Measurements from ENCODE around the gene SMIM5. TPM values are rescaled to one million over a fixed set of nuclear protein-coding genes. Genes with fewer than 3 reads are reported as not detected.
A peak's percentile ranks its signal among the peaks of the same experiment; 100 is the strongest.

Gene SMIM5
- total RNA-seq, 2 donors from 2014 or later: 0.27 to 0.28 TPM

- no peaks in the 10 kb centered on the region for H3K27me3 ChIP-seq (replicated peaks; ENCODE audit: insufficient read depth)
- TF ChIP-seq CTCF (IDR thresholded peaks at IDR 0.05): no peak
- DNase-seq (ENCODE audit: low spot score): no peak
- ATAC-seq (ENCODE audit: insufficient number of reproducible peaks, low FRiP score, low read depth): no peak
- H3K4me3 ChIP-seq: no peak overlapping the region
- H3K27ac ChIP-seq: no peak overlapping the region
- H3K36me3 ChIP-seq: peaks cover 16% of the 10 kb centered on the region
- no peaks in the 10 kb centered on the region for H3K9me3 ChIP-seq
- no peaks in the 10 kb centered on the region for H3K4me1 ChIP-seq (ENCODE audit: control insufficient read depth in 1 of 2, low read depth in 2 of 2)
Measured at GRCh38 chr17:75622771-75623273, 10.4 kb upstream of the SMIM5 start.

GRCh38 chr17:75623386-75623785, 9.8 kb upstream of the SMIM5 start:
- no peak for TF ChIP-seq CTCF (IDR thresholded peaks at IDR 0.05)
- ATAC-seq (ENCODE audit: insufficient number of reproducible peaks, low FRiP score, low read depth) (no peak), DNase-seq (ENCODE audit: low spot score) (no peak)
- H3K4me1 ChIP-seq (ENCODE audit: control insufficient read depth in 1 of 2, low read depth in 2 of 2): no peaks in the 10 kb centered on the region
- no peak overlapping the region for H3K27ac ChIP-seq
- H3K36me3 ChIP-seq: peaks cover 20% of the 10 kb centered on the region
- no peaks in the 10 kb centered on the region for H3K9me3 ChIP-seq
- no peaks in the 10 kb centered on the region for H3K27me3 ChIP-seq (replicated peaks; ENCODE audit: insufficient read depth)
- no peak overlapping the region for H3K4me3 ChIP-seq

- H3K36me3 ChIP-seq: peaks cover 21% of the 10 kb centered on the region
- DNase-seq (ENCODE audit: low spot score) (no peak), ATAC-seq (ENCODE audit: insufficient number of reproducible peaks, low FRiP score, low read depth) (no peak)
- no peak for TF ChIP-seq CTCF (IDR thresholded peaks at IDR 0.05)
- no peak overlapping the region for H3K27ac ChIP-seq
- no peaks in the 10 kb centered on the region for H3K27me3 ChIP-seq (replicated peaks; ENCODE audit: insufficient read depth)
- no peak overlapping the region for H3K4me3 ChIP-seq
- no peaks in the 10 kb centered on the region for H3K4me1 ChIP-seq (ENCODE audit: control insufficient read depth in 1 of 2, low read depth in 2 of 2)
- no peaks in the 10 kb centered on the region for H3K9me3 ChIP-seq
Measured at GRCh38 chr17:75624021-75624420, 9.2 kb upstream of the SMIM5 start.

- no peaks in the 10 kb centered on the region for H3K27me3 ChIP-seq (replicated peaks; ENCODE audit: insufficient read depth)
- no peak overlapping the region for H3K4me3 ChIP-seq
- peaks cover 21% of the 10 kb centered on the region for H3K36me3 ChIP-seq
- no peak for TF ChIP-seq CTCF (IDR thresholded peaks at IDR 0.05)
- H3K27ac ChIP-seq: no peak overlapping the region
- no peaks in the 10 kb centered on the region for H3K9me3 ChIP-seq
- no peak for DNase-seq (ENCODE audit: low spot score)
- no peaks in the 10 kb centered on the region for H3K4me1 ChIP-seq (ENCODE audit: control insufficient read depth in 1 of 2, low read depth in 2 of 2)
- no peak for ATAC-seq (ENCODE audit: insufficient number of reproducible peaks, low FRiP score, low read depth)
Measured at GRCh38 chr17:75624714-75625345, 8.4 kb upstream of the SMIM5 start.

GRCh38 chr17:75625813-75626486, 7.3 kb upstream of the SMIM5 start:
- Histone ChIP-seq H3K27me3 (replicated peaks; ENCODE audit: insufficient read depth) (no peaks in the 10 kb centered on the region), H3K4me3 (no peak overlapping the region), H3K27ac (no peak overlapping the region), H3K4me1 (ENCODE audit: control insufficient read depth in 1 of 2, low read depth in 2 of 2) (no peaks in the 10 kb centered on the region), H3K9me3 (no peaks in the 10 kb centered on the region), H3K36me3 (peaks cover 21% of the 10 kb centered on the region)
- DNase-seq (ENCODE audit: low spot score) (no peak), ATAC-seq (ENCODE audit: insufficient number of reproducible peaks, low FRiP score, low read depth) (no peak)
- peak; percentile 29 for TF ChIP-seq CTCF (IDR thresholded peaks at IDR 0.05)

Data from thoracic aorta (tissue), 2 donors.